Measurements from ENCODE around the gene FOXK2.
A peak's percentile ranks its signal among the peaks of the same experiment; 100 is the strongest.
"Not testable (repeated sequence)": the region's sequence is repeated elsewhere in the genome, so short reads cannot be mapped to it uniquely, and the experiment has no call there.

FOXK2 gene

GRCh38 chr17:82531431-82531881 is 11.9 kb downstream of the FOXK2 start:
- DNase-seq (ENCODE audit: low read depth in 2 of 2), result no peak

DNA sequence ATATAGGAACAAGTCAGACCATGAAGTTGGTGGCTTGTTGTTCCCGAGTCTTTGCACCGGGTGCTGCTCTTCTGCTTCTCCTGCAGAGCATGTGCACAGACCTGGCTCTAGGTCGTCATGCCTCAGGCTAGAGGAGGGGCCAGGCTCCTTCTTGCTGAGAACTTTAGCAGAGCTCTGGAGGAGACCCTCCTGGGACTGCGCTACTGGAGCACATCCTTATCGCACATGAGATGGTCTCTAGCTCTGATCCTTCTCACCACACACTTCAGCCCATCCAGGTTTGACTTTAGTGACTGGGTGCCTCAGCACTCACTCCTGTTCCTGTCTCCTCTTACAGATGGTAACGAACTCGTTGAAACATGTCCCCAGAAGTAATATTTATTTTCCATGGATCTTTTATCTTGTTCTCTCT is 14.9 kb downstream of the FOXK2 start:
- no peak for DNase-seq (ENCODE audit: low read depth in 2 of 2)

- DNase-seq (ENCODE audit: low read depth in 2 of 2), result no peak
Observed at GRCh38 chr17:82536512-82537201, 17.1 kb downstream of the FOXK2 start.

DNA sequence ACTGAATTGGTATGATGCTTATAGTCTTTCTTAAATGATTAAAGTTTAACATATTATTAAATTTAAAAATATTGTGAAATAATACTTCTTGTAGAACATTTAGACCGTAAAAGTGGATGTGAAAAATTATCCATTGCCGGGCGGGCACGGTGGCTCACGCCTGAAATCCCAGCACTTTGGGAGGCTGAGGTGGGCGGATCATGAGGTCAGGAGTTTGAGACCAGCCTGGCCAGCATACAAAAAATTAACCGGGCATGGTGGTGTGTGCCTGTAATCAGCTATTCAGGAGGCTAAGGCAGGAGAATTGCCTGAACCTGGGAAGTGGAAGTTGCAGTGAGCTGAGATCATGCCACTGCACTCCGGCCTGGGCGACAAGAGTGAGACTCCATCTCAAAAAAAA is 17.7 kb downstream of the FOXK2 start:
- DNase-seq (ENCODE audit: low read depth in 2 of 2), result not testable (repeated sequence)

- not testable (repeated sequence) for DNase-seq (ENCODE audit: low read depth in 2 of 2)
Observed at GRCh38 chr17:82539076-82539475, 19.5 kb downstream of the FOXK2 start.

- DNase-seq (ENCODE audit: low read depth in 2 of 2), result no peak
Observed at GRCh38 chr17:82542439-82542838, 22.9 kb downstream of the FOXK2 start.

DNA sequence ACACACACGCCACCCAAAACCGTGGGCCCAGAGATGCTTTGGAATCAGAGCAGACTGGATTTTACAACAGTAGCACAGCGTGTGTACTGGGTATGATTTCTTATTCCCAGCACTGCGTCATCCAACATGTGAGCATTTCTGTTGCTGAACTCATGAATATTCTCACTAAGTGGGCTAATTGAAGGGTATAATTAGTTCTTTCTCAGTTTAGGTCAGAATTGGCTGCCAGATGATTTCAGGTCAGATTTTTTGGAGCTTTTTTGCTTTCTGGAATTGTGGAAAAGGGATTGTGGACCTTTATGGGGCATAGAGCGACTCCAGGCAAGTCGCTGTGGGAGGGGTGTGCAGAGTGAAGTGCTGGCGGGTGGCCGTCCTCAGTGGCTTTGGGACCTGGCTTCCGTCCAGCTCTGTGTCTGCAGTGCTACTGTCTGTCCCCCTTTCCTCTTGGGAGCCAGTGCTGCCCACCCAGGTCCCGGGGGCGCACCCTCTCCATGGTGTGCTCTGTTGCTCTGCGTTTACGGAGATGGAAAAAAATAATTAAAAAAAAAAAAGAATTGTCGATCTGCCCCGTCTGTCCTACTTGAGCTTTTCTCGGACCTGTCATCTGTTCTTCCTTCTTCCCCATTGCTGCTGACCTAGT is 25.0 kb downstream of the FOXK2 start:
- no peak for DNase-seq (ENCODE audit: low read depth in 2 of 2)

DNA sequence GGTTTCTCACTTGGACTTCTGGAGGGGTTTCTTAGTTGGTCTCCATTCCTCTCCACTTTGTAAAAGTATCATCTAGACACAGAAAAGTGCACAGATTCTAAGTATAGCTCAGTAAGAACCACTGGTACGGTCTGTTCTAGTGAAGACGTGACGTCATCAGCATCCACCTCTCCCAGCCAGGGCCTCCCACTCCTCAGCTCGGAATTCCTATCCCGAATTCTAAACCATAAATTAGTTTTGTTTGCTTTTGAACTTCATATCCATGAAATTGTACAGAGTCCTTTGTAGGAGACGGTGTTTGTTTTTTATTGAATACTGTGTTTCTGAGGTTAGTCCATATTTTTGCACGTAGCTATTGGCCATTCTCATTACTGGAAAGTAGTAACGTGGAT is 25.5 kb downstream of the FOXK2 start:
- DNase-seq (ENCODE audit: low read depth in 2 of 2), result no peak

DNA sequence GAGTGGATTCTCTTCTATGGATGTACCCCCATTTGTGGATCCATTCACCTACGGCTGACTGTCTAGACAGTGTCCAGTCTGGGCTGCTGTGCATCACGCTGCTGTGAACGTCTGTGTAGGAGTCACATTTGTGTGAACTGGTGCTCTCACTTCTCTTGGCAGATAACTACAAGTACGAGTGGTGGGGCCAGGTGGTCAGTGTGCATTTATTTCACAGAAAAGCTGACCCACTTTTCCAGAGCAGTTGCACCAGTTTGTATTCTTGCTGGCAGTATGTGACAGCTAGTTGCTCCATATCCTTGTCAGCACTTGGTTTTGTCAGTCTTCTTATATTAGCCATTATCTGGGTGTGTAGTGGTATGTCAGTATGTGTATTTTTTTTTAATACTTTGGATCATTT is 28.4 kb downstream of the FOXK2 start:
- DNase-seq (ENCODE audit: low read depth in 2 of 2), result no peak

DNA sequence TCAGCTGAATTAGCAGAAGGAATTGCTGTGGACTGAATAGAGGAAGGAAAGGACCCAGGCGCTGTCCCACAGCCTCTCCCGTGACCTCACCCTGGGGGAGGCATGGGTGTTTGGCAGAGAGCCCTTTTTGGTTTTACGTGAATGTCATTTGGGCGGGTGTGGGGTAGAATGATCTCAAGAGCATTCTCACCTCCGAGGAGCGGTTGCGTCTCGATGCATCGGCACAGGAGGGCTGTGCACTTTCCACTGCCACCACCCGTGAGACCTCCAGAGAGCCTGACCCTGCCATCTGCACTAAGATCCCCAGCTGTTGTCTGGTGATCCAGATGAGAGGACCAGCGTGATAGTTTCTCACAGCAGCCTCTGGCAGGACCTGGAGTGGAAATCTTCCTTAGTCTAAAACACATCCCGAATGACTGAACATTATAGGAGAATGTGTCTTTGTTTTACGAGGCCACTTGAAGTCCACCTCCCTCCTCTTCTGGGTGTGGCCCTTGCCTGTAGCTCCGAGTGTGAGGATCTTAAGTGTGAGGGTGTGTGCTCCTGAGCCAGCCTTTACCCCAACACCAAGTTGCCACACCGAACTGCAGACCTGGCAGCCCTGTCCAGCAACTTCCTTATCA is 29.3 kb downstream of the FOXK2 start:
- no peak for DNase-seq (ENCODE audit: low read depth in 2 of 2)

DNA sequence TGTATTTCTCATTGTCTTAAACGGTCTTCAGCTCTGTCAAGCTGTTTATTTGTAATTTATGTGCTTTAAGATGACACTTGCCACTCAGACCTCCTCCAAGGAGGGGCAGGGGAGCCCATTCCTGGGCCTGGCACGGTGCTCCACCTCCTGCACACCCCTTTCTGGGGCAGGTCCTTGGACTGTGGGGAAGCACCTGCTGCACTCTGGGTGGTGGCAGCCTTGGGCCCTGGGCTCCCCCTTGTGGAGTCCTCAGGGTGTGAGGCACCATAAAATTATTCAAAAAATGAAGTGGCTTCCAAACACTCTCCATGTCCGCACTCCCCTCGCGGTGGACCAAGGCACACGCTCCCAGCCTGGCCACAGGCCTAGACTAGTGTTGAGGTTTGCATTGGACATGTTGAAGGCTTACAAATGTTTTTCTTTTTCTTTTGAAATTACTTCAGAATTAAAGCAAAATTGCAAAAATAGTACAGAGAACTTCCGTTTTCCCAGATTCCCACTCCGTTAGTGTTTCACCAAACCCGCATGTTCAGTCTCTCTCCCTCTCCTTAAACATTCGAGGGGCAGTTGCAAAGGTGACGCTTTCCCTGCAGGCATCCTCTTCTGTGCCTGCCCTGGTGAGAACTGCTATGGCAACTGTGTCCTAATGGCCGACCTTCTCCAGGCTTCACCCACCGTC is 32.4 kb downstream of the FOXK2 start:
- DNase-seq (ENCODE audit: low read depth in 2 of 2), result peak; percentile 49 to 58

DNA sequence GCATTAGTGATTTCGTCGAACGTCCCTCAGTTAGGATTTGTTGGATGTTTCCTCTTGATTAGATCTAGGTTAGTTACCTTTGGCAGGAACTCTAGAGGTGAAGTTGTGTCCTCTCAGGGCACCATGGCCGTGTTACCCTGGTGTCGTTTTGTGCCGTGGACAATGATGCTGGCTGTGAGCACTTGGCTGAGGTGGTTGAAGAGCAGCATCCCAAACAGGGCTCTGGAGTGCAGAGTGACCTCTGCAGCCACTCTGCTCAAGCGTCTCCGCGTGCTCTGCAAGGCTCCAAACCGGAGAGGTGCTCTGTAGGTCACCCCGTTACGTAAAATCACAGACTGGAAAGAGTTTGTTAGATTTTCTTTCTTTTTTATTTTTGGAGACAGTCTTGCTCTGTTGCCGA is 33.0 kb downstream of the FOXK2 start:
- DNase-seq (ENCODE audit: low read depth in 2 of 2), result no peak

DNA sequence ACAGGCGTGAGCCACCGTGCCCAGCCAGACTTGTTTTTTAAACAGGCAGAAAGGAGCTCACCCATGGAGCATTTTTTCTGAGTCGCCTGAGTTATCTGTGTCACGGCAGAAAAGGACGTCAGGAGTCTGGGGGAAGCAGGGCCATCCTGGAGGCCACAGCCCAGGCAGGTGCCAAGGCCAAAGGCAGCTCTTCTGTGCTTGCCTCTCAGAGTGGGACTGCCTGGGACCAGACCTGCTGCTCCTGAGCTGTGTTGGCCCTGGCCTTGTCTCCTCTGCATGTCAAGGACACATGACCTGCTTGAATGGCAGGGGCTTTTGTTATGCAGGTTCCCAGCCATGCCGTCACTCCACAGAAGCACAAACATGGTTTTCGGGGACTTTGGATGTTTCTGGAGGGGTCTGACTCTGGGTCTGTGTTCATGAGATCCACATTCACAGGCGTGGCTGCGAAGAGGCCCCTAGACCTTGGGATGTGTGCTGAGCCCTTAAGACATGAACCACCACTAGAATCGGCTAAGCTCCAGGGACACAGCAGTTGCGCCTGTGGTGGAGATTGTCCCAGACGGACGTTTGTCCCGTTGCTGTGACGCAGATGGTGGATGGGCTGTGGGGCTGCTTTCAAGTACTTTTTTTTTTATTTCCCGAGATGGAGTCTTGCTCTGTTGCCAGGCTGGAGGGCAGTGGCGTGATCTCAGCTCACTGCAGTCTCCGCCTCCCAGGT is 33.8 kb downstream of the FOXK2 start:
- DNase-seq (ENCODE audit: low read depth in 2 of 2), result no peak

- not testable (repeated sequence) for DNase-seq (ENCODE audit: low read depth in 2 of 2)
Observed at GRCh38 chr17:82557510-82557909, 38.0 kb downstream of the FOXK2 start.

GRCh38 chr17:82559566-82560251 is 40.2 kb downstream of the FOXK2 start:
- no peak for DNase-seq (ENCODE audit: low read depth in 2 of 2)

- DNase-seq (ENCODE audit: low read depth in 2 of 2), result no peak
Observed at GRCh38 chr17:82560252-82560642, 40.7 kb downstream of the FOXK2 start.

DNA sequence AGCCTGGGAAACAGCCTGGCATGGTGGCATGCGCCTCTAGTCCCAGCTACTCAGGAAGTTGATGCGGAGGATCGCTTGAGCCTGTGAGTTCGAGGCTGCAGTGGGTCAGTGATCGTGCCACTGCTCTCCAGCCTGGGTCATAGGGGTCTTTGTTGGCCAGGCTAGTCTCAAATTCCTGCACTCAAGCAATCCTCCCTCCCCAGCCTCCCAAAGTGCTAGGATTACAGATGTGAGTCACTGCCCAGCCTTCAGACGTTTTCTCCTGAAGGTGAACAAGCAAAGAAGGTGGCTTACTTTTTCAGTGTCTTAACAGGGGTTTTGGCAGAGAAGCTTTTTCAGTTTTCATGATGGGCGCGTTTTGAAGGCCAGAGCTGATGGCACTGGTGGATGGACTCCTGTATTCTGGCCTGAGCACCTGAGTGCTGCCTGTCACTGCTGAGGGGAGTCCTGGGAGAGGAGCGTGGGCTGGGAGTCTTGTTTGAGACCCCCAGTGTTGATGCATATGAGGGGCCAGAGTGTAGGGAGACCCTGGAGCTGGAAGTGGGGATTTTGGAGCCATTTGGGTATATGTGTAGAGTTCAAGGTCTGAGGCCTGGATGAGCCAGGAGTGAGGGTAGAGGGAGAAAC is 41.4 kb downstream of the FOXK2 start:
- DNase-seq (ENCODE audit: low read depth in 2 of 2), result no peak

DNA sequence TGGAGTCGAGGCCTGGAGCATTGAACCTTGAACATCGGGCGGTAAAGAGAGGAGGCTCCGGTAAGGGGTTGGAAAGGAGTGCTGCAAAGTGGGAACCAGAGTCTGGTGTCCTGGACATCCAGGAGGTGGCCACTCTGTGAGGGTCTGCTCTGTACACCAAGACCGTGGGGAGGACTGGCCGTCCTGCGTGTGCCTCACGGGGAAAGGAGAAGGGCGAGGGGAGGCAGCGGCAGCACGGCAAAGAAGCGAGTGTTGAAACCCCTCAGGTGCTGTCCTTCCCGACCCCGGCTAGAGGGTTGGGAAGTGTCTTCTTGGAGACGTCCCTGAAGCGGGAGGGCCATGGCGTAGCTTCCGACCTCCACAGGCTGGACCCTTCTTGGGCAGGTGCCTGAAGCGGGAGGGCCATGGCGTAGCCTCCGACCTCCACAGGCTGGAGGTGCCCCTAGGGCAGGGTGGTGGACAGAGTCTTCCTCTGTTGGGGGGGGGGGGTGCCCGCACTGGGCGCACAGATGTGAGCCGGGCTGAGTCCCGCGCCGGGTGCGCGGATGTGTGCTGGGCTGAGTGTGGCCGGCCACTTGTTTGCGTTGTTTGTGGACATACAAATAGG is 42.0 kb downstream of the FOXK2 start:
- no peak for DNase-seq (ENCODE audit: low read depth in 2 of 2)

DNA sequence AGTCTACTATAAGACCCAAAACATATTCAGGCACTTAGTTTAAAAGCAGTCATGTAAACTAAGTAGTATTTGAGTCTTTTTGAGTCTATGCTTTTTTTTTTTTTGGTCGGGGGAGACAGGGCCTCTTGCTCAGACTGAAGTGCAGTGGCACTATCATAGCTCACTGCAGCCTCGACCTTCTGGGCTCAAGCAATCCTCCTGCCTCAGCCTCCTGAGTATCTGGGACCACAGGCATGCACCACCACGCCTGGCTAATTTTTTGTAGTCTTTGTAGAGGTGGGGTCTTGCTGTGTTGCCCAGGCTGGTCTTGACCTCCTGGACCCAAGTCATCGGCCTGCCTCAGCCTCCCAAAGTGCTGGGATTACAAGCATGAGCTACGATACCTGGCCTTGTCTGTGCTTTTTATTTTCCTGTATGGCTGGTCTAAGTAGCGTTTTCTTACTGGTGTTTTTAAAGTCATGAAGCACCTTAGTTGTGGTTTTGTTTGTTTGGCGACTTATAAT is 43.2 kb downstream of the FOXK2 start:
- DNase-seq (ENCODE audit: low read depth in 2 of 2), result not testable (repeated sequence)

DNA sequence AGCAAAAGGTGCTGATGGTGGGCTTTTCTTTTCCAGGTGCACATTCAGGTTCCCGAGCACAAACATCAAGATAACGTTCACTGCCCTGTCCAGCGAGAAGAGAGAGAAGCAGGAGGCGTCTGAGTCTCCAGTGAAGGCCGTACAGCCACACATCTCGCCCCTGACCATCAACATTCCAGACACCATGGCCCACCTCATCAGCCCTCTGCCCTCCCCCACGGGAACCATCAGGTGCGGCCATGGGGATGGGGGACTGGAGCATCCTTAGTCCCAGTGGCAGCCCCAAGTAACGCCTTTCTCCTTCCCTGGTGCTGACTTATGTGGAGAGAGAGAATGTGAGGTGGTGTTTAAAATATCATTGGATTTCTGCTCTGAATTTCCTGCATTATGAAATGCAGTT is 43.8 kb downstream of the FOXK2 start:
- DNase-seq (ENCODE audit: low read depth in 2 of 2), result no peak

Data from stimulated activated CD8-positive, alpha-beta memory T cell treated with anti-CD3 and anti-CD28 coated beads, Interleukin-2, amount 100 ng/mL, for 1 hour (primary cell).